Measurements from ENCODE around the gene LYPD6B.

The LYPD6B gene

GRCh38 chr2:149132339-149132738, 93.8 kb downstream of the LYPD6B start:
- no peak for DNase-seq

GRCh38 chr2:149132901-149133300, 94.4 kb downstream of the LYPD6B start:
- no peak for DNase-seq

GRCh38 chr2:149134335-149134923, 95.9 kb downstream of the LYPD6B start:
- DNase-seq = no peak

- no peak for DNase-seq
Observed at GRCh38 chr2:149136111-149136510, 97.6 kb downstream of the LYPD6B start.

GRCh38 chr2:149141046-149141445, 102.5 kb downstream of the LYPD6B start:
- no peak for DNase-seq

GRCh38 chr2:149143734-149144133, 105.2 kb downstream of the LYPD6B start:
- no peak for DNase-seq

GRCh38 chr2:149145314-149146295, 107.1 kb downstream of the LYPD6B start:
- no peak for DNase-seq

- DNase-seq = no peak
Observed at GRCh38 chr2:149146876-149147275, 108.4 kb downstream of the LYPD6B start.

- no peak for DNase-seq
Observed at GRCh38 chr2:149148194-149149006, 109.9 kb downstream of the LYPD6B start.

- no peak for DNase-seq
Observed at GRCh38 chr2:149149007-149149297, 110.5 kb downstream of the LYPD6B start.

- DNase-seq = no peak
Observed at GRCh38 chr2:149152469-149152953, 114.0 kb downstream of the LYPD6B start.

GRCh38 chr2:149155196-149155969, 116.9 kb downstream of the LYPD6B start:
- DNase-seq = no peak

- DNase-seq = no peak
Observed at GRCh38 chr2:149155988-149156387, 117.5 kb downstream of the LYPD6B start.

GRCh38 chr2:149156971-149157740, 118.7 kb downstream of the LYPD6B start:
- DNase-seq = no peak

- no peak for DNase-seq
Observed at GRCh38 chr2:149158957-149159356, 120.5 kb downstream of the LYPD6B start.

- DNase-seq = no peak
Observed at GRCh38 chr2:149160195-149160594, 121.7 kb downstream of the LYPD6B start.

- DNase-seq = no peak
Observed at GRCh38 chr2:149160701-149161217, 122.3 kb downstream of the LYPD6B start.

- no peak for DNase-seq
Observed at GRCh38 chr2:149161481-149162225, 123.2 kb downstream of the LYPD6B start.

GRCh38 chr2:149164296-149164695, 125.8 kb downstream of the LYPD6B start:
- DNase-seq = no peak

- no peak for DNase-seq
Observed at GRCh38 chr2:149164827-149165226, 126.3 kb downstream of the LYPD6B start.
